G401 (cell line): ENCODE measurements around the gene IGDCC3. TPM values are rescaled to one million over a fixed set of nuclear protein-coding genes. Genes with fewer than 3 reads are reported as not detected.
"Not testable (repeated sequence)": the region's sequence is repeated elsewhere in the genome, so short reads cannot be mapped to it uniquely, and the experiment has no call there.

ENCODE experiments used
- DNase-seq: peaks from one replicate; pipeline ENCODE4 v3.0.0-alpha.2; 2015; ENCODE audit warnings: low spot score
- in situ Hi-C: cut with HindIII; loops from 2 replicates; pipeline ENCODE4 v1.10.0; 2016; ENCODE audit warnings: low sequenced_read_pairs, mixed read lengths
- total RNA-seq: library from RNA; depleted of rRNA; stranded (reverse); fragments of >200 nt; shearing (Covaris generic); gene quantifications from 2 replicates; pipeline ENCODE4 v1.2.3, GENCODE V29; 2014

The IGDCC3 gene
- total RNA-seq, 1 experiment from 2014 or later, result 20.1 TPM

DNA sequence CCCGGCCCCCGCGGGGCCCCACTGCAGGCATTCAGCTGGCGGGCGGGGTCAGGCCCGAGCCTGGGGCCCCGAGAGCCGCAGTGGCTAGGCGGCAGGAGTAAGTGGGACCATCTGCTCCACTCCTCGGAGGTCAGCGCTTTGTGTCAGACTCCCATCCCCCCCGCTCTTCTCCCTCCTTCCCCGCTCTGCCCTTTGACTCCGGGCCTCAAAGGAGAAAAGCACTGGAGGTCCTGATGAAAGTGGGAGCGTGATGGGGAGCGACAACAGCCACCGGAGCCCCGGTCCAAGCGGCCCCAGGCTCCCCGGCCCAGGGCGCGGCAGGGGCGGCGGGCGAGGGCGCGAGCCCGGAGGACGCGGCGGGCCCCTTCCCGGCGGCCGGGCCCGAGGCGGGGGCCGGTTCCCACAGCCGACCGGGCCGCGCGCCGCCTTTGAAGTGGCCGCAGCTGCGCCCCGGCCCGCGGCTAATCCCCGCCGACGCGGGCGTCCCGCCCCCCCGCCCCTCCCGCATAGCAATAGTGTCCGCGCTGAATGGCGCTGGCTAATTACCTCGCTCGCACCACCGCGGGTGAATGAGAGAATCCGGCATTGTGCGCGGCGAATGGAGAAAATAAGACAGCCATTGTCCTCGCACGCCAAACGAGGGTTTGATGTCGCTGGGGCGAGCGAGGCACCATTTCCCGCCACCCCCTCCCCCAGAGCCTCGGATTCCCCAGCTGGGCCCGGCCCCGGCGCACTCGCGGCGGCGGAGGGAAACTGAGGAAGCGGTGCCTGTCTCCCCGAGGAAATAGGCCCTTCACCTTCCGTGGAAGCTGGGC, 22.4 kb downstream of the IGDCC3 start:
- DNase-seq, result peak; percentile 49
- in situ Hi-C loops, result no loop called here

GRCh38 chr15:65354835-65355172, 23.0 kb downstream of the IGDCC3 start:
- peak; percentile 36 for DNase-seq
- in situ Hi-C loops, result no loop called here

DNA sequence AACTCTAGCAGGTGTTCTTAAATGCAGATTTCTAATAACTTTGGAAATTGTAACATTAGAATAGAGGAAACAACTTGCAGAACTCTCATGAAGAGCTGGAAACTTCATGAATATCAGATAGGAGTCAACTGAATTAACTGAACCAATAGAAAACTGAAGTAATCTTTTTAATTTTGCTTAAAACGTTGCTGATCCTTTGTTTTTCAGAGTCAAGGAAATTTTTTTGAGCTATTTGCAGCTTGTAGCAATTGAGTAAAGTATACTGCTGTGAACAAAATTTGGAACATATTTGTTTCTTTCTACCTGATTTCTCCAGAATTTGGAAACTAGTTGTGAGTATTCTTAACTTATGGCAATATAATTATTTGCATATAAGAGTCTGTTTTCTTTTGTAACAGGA, 25.8 kb downstream of the IGDCC3 start:
- in situ Hi-C loops, DNase-seq: not testable (repeated sequence)

DNA sequence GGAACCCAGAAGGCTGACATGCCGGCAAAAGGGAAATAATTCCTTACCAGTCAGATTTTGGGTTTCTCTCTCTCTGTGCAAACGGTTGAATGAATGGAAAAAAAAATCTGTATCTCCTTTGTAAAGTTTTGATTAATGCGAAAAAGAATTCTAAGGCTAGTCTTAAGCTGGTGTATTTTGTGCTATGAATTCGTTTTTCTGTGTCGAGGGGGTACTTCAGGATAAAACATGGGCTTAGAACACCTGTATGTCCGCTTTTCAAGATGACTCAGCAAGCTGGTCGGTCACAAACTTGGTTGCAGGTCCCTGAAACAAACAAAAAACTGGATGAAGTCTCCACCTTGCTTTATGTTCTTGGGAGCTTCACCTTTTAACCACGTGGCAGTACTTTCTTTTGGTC, 28.5 kb downstream of the IGDCC3 start:
- DNase-seq, result no peak
- in situ Hi-C loops, result no loop called here

DNA sequence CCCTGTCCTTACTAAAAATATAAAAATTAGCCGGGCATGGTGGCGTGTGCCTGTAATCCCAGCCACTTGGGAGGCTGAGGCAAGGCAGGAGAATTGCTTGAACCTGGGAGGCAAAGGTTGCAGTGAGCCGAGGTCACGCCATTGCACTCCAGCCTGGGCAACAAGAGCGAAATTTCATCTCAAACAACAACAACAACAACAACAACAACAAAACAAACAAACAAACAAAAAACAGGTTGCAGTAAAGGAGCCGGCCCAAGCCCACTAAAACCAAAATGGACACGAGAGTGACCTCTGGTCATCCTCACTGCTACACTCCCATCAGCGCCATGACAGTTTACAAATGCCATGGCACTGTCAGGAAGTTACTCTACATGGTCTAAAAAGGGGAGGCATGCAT, 30.0 kb downstream of the IGDCC3 start:
- in situ Hi-C loops, result not testable (repeated sequence)

DNA sequence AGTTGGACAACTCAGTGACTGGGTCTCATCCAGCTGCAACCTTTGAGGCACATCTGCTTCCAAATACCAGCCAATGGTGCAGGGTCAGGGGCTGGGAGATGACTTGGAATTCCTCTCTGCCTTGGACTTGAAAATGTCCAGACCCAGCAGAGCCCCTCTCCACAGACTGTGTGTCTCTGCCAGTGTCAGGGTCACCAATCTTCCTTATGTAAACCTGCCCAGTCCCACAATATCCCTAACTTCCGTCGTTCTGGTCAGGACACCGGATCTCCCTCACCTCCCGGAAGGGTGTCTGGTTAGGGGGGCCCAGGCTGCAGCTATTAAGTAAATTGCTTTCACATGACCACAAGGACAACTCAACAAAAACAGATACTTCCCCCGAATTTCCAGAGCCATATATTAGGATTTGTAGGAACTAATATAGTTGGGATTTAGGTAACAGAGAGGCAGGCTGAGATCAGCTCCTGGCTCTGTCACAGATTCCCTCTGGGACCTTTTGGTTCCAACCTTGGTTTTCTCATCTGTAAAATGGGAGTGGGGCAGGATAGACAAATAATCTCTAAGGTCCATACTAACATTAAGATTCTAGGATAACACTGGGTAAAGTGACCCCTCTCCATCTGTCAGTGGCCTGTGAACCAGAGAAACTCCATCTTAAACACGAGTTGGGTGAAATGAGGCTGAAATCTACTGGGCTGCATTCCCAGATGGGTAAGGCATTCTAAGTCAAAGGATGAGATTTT, 30.8 kb downstream of the IGDCC3 start:
- in situ Hi-C loops, result no loop called here
- DNase-seq, result no peak

More for the DNA sequence above, 30.0 kb downstream of the IGDCC3 start:
- not testable (repeated sequence) for DNase-seq

DNA sequence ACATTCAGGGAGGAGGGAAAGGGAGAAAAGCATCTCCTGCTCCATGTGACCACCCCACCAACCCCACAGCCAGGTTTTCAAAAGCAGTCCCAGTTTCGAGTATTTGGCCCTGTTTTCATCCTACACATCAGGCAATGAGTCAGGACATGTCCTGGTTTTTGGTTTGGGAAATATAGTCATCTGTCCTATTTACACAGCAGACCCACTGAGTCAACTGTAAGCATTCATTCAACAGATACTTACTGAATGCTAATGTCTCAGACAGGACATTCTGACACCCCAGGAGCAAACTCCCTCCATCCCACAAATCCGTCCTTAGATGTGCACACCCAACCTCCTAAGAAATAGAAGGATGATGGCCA, 32.9 kb downstream of the IGDCC3 start:
- in situ Hi-C loops, result no loop called here
- no peak for DNase-seq

GRCh38 chr15:65344214-65344913, 33.4 kb downstream of the IGDCC3 start:
- in situ Hi-C loops, result no loop called here
- DNase-seq, result no peak

DNA sequence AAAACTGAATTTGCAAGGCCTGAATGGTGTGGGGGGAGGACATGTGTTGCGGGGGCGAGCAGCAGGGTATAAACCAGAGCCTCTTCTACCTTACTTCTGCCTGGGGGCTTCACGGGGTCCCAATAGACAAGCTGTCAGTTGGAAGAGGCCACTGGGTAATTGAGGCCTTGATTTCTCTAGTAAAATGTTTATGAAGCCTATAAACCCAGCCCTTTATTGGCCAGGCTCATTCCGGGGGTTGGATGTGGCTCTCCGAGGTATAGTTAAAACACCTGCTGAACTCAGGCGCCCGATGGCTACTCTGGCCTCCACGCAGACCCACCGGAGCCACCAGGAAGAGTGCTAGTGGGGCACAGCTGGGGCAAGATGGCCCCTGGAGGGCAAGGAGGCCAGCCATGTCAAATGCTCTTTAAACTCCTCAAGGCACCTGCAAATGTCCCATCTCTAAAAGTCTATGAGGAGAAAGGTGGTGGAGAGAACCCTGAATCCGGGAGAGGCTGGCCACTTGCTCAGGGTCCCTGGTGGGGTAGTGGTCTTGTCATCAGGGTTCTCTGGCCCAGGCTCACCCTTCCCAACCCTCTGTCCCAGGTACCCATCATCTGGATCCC, 34.3 kb downstream of the IGDCC3 start:
- DNase-seq, result no peak
- in situ Hi-C loops, result no loop called here

DNA sequence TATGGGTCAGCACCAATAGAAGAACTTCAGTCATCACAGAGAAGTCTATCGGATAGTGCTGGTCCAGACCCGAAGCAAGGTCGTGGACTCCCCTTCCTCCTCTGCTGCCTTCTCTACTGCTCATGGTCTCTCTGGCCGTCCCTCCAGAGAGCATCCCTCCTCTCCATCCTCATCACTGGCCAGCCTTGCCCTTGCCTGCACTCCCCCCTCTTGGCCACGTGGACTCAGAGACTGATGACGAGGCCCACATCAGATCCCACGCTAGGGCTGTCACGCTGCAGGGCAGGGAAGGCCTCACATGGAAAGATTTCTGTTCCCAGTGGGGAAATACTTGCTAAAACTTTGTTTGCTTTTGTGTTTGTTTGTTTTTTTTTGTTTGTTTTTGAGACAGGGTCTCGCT, 35.3 kb downstream of the IGDCC3 start:
- in situ Hi-C loops, result no loop called here
- DNase-seq, result no peak

DNA sequence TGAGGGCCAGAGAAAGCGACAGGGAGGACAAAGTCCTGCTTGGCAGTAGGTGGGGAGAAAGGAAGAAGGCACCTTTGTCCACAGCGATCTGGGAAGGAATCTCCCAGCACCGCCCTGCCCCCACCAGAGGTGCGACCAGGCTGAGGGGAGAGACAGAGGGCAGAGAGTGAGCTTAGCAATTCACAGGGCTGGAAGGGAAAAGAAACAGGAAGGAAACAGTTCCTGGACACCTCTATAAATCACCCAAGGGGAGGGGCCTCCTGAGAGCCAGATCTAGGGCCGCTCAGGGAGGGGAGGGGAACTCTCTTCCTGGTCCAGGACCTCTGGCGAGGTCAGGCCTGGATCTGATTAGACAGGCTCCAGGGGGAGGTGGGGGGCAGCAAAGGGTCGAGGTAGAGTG, 37.9 kb downstream of the IGDCC3 start:
- in situ Hi-C loops, result no loop called here
- no peak for DNase-seq

DNA sequence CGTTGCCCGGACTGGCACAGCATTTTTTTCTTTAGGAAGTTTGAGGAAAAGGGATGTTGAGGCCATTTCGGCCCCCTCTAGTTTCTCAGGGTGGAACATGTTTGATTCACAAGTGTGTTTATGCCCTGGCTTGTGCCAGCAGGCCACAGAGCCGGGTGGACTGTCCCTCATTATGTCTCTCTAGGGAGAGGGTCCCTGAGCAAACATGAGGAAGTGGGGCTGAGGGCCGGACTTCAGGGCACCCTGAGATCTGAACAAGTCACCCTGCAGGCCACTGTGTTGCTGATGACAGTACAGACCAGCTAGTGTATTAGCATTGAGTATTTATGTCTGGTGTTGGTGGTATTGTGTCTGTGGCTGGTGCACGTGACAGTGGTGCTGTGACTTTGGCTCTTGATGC, 38.4 kb downstream of the IGDCC3 start:
- in situ Hi-C loops, result no loop called here
- no peak for DNase-seq

DNA sequence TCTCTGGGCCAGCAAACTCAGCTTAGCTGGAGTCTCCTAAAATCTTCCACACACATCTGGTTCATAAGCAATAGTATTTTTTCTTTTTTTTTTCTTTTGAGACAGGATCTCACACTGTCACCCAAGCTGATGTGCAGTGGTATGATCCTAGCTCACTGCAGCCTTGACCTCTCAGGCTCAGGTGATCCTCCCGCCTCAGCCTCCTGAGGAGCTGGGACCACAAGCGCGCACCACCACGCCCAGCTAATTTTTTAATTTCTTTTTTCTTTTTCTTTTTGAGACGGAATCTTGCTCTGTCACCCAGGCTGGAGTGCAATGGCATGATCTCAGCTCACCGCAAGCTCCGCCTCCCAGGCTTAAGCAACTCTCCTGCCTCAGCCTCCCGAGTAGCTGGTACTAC, 39.0 kb downstream of the IGDCC3 start:
- no peak for DNase-seq
- in situ Hi-C loops, result no loop called here

GRCh38 chr15:65338366-65338765, 39.4 kb downstream of the IGDCC3 start:
- DNase-seq, result no peak
- in situ Hi-C loops, result no loop called here

GRCh38 chr15:65337436-65338070, 40.2 kb downstream of the IGDCC3 start:
- in situ Hi-C loops, result no loop called here
- DNase-seq, result no peak

GRCh38 chr15:65336493-65337435, 41.0 kb downstream of the IGDCC3 start:
- in situ Hi-C loops, result no loop called here
- no peak for DNase-seq

GRCh38 chr15:65335278-65336055, 42.3 kb downstream of the IGDCC3 start:
- in situ Hi-C loops, result no loop called here

More at GRCh38 chr15:65335278-65336055, 42.3 kb downstream of the IGDCC3 start:
- no peak for DNase-seq
